Glutamatergic neuron (in vitro differentiated cells): ENCODE results near the gene UNC13C. TPM values are rescaled to one million over a fixed set of nuclear protein-coding genes. Genes with fewer than 3 reads are reported as not detected.
A peak's percentile ranks its signal among the peaks of the same experiment; 100 is the strongest.
"Not testable (repeated sequence)": the region's sequence is repeated elsewhere in the genome, so short reads cannot be mapped to it uniquely, and the experiment has no call there.

Experiments
- DNase-seq: peaks from one replicate; pipeline ENCODE4 v3.0.0; 2022
- H3K27ac Mint-ChIP-seq: one replicate; pipeline ENCODE4 v1.8.0; 2020; ENCODE audit warnings: mild to moderate bottlenecking, mixed read lengths, inconsistent platforms; ENCODE audit not compliant: unreplicated experiment
- H3K27me3 Mint-ChIP-seq: one replicate; pipeline ENCODE4 v1.8.0; 2020; ENCODE audit warnings: mild to moderate bottlenecking, moderate library complexity, mixed read lengths, inconsistent platforms; ENCODE audit not compliant: unreplicated experiment
- H3K36me3 Mint-ChIP-seq: one replicate; pipeline ENCODE4 v1.8.0; 2020; ENCODE audit warnings: mild to moderate bottlenecking, mixed read lengths, inconsistent platforms; ENCODE audit not compliant: unreplicated experiment
- H3K4me1 Mint-ChIP-seq: one replicate; pipeline ENCODE4 v1.8.0; 2020; ENCODE audit warnings: mild to moderate bottlenecking, low read depth, mixed read lengths, inconsistent platforms; ENCODE audit not compliant: unreplicated experiment
- H3K4me3 Mint-ChIP-seq: one replicate; pipeline ENCODE4 v1.8.0; 2020; ENCODE audit warnings: mild to moderate bottlenecking, mixed read lengths, inconsistent platforms; ENCODE audit not compliant: unreplicated experiment
- H3K9me3 Mint-ChIP-seq: one replicate; pipeline ENCODE4 v1.8.0; 2020; ENCODE audit warnings: mild to moderate bottlenecking, moderate library complexity, mixed read lengths, inconsistent platforms; ENCODE audit not compliant: unreplicated experiment
- CTCF ChIP-seq: fragments of 200-600 bp; sonication (generic); IDR thresholded peaks from one replicate; pipeline ENCODE4 v1.5.0; 2021; ENCODE audit not compliant: partially characterized antibody, unreplicated experiment
- long read RNA-seq: library from polyadenylated mRNA; unstranded; transcript quantifications from one replicate; pipeline ENCODE4 v2.0.0, GENCODE V29; 2020; ENCODE audit not compliant: unreplicated experiment
- total RNA-seq: library from RNA; stranded (reverse); fragmentation: NEBNext Ultra II Directional; extraction: Animal tissue kit (Norgen Biotek cat#: 25700); gene quantifications from one replicate; pipeline ENCODE4 v1.2.1, GENCODE V29; 2021; ENCODE audit not compliant: unreplicated experiment

Gene UNC13C
- 0.49 TPM for total RNA-seq
- long read RNA-seq, partial matches to known transcripts, result 0 of 1 reads
- long read RNA-seq, other reads (novel, unspliced or antisense), result 1 of 1 reads

GRCh38 chr15:53978253-53978906, at the start of gene UNC13C:
TSS of gene UNC13C (plus strand) at chr15:53978441. CDS start at chr15:54012904, 34,463 bp downstream.
- peaks cover 2% of the 10 kb centered on the region for H3K9me3 Mint-ChIP-seq
- H3K27me3 Mint-ChIP-seq, result no peaks in the 10 kb centered on the region
- peaks cover 5% of the 10 kb centered on the region for H3K4me1 Mint-ChIP-seq
- no peak within 1 kb of the TSS for H3K27ac Mint-ChIP-seq
- TF ChIP-seq CTCF, result no peak
- DNase-seq, result peak; percentile 73
- no peaks in the 10 kb centered on the region for H3K36me3 Mint-ChIP-seq
- peak within 1 kb of the TSS; percentile 94 for H3K4me3 Mint-ChIP-seq

DNA sequence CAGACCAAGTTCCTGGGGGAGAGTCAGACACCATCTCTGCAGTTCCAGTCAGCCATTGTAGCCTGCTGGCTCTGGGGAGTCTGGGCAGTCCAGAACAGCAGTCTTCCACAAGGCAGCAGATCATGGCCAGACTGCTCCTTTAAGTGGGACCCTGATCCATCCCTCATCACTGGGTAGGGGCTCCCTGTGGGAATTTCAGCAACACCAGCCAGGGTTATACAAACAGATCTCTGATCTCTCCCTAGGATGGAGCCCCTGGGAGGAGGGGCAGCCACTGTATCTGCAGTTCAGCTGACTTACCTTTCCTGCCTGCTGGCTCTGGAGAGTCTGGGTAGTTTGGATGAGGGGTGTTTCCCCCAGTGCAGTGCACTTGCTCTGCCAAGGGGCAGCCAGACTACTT, 42.1 kb upstream of the UNC13C start:
- Mint-ChIP-seq H3K27me3 (no peaks in the 10 kb centered on the region), H3K36me3 (peaks cover 13% of the 10 kb centered on the region), H3K27ac (no peak overlapping the region), H3K4me1 (no peaks in the 10 kb centered on the region), H3K4me3 (no peak overlapping the region), H3K9me3 (peaks cover 3% of the 10 kb centered on the region)
- DNase-seq, result no peak
- no peak for TF ChIP-seq CTCF

GRCh38 chr15:53937632-53938031, 40.6 kb upstream of the UNC13C start:
- not testable (repeated sequence) for H3K4me1 Mint-ChIP-seq, H3K9me3 Mint-ChIP-seq, H3K27ac Mint-ChIP-seq, H3K4me3 Mint-ChIP-seq, H3K27me3 Mint-ChIP-seq, DNase-seq
- peaks cover 13% of the 10 kb centered on the region for H3K36me3 Mint-ChIP-seq

- H3K4me3 Mint-ChIP-seq, result no peak overlapping the region
- no peaks in the 10 kb centered on the region for H3K36me3 Mint-ChIP-seq
- no peak for DNase-seq
- H3K4me1 Mint-ChIP-seq, result no peaks in the 10 kb centered on the region
- no peak for TF ChIP-seq CTCF
- peaks cover 2% of the 10 kb centered on the region for H3K27me3 Mint-ChIP-seq
- H3K9me3 Mint-ChIP-seq, result peaks cover 1% of the 10 kb centered on the region
- H3K27ac Mint-ChIP-seq, result no peak overlapping the region
Measured at GRCh38 chr15:53950572-53950971, 27.7 kb upstream of the UNC13C start.

GRCh38 chr15:53955396-53955795, 22.8 kb upstream of the UNC13C start:
- Mint-ChIP-seq H3K4me1 (no peaks in the 10 kb centered on the region), H3K36me3 (no peaks in the 10 kb centered on the region), H3K9me3 (no peaks in the 10 kb centered on the region), H3K4me3 (no peak overlapping the region), H3K27ac (no peak overlapping the region), H3K27me3 (no peaks in the 10 kb centered on the region)
- no peak for TF ChIP-seq CTCF
- no peak for DNase-seq
